Keratinocyte (primary cell): Measurements from ENCODE around the gene ASB10.

Source experiments
- CTCF ChIP-seq, 3 experiments: IDR thresholded peaks in 1 of 3; conservative IDR thresholded peaks in 1 of 3; optimal IDR thresholded peaks in 1 of 3; 2 replicates in 2 of 3; 3 replicates in 1 of 3; pipeline versions ENCODE3 to v1.5.1; 2011; ENCODE audit warnings: low read length in 3 of 3, mild to moderate bottlenecking in 3 of 3, moderate library complexity in 2 of 3, control low read depth in 1 of 3, inconsistent platforms in 1 of 3; ENCODE audit not compliant: insufficient read depth in 2 of 3; ENCODE audit errors: extremely low read depth in 1 of 3
- EZH2 ChIP-seq: IDR thresholded peaks from one replicate; pipeline ENCODE4 v1.6.1; 2012; ENCODE audit warnings: inconsistent platforms, mild to moderate bottlenecking, low read length, moderate library complexity

GRCh38 chr7:151229249-151229648 is 42.2 kb upstream of the ASB10 start:
- no peak for TF ChIP-seq CTCF (optimal IDR thresholded peaks at IDR 0.05 in 1 of 3, IDR thresholded peaks at IDR 0.05 in 1 of 3, conservative IDR thresholded peaks at IDR 0.05 in 1 of 3; ENCODE audit: extremely low read depth in 1 of 3, insufficient read depth in 2 of 3, low read length in 3 of 3)
- no peak for TF ChIP-seq EZH2
